ENCODE measurements around the gene APC2. TPM values are rescaled to one million over a fixed set of nuclear protein-coding genes. Genes with fewer than 3 reads are reported as not detected.
"Not testable (repeated sequence)": the region's sequence is repeated elsewhere in the genome, so short reads cannot be mapped to it uniquely, and the experiment has no call there.

Gene APC2
- total RNA-seq, 1 experiment from 2014 or later: not detected

DNA sequence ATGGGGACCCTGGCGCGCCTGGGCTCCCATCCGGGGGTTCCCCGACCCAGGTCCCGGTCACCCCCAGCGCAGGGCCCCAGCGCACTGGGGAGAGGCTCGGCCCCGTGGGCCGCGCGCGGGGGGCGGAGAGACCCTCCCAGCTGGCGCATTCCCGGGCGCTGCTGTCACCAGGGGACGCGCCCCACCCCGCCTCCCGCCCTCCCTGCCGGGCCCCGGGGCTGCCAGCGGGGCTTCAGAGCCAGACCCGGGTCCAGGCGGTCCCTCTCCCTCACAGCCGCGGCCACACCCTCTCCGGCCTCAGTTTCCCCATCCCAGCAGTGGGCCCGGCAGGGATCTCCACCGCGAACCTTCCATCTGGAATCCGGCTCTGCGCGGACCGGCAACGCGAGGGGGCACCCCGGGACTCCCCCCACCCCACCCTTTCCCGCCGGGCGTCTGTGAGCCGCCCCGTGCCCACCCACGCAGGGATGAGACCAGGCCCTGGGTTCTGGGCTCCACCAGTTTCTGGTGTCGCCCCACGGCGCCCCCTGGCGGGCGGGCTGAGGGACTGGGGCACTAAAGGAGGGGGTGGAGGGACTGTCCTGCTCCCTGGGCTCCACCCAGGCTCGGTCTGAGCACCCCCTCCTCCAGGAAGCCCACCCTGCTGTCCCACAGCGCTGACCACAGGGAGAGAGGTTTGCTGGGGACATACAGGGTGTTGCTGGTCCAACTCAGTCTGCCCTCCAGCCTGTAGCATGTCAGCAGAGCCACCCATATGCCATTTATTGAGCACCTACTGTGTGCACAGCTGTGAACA lies 63.8 kb downstream of the APC2 start:
- in situ Hi-C loops (cut with HindIII; ENCODE audit: low pct_unique_long_range_greater_than_20kb, low sequenced_read_pairs): no loop called here
- no peak for DNase-seq (ENCODE audit: low read depth)

DNA sequence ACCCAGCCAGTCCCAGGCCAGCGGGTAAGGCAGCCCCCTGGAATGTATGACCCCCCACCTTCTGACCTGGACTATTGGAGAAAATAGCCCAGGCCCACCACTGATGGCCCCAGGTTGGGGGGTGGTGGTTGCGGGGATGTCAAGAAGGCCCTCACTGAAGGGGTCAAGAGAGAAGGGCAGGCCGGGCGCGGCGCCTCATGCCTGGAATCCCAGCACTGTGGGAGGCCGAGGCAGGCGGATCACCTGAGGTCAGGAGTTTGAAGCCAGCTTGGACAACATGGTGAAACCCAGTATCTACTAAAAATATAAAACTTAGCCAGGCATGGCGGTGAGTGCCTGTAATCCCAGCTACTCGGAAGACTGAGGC lies 64.4 kb downstream of the APC2 start:
- DNase-seq (ENCODE audit: low read depth): no peak

DNA sequence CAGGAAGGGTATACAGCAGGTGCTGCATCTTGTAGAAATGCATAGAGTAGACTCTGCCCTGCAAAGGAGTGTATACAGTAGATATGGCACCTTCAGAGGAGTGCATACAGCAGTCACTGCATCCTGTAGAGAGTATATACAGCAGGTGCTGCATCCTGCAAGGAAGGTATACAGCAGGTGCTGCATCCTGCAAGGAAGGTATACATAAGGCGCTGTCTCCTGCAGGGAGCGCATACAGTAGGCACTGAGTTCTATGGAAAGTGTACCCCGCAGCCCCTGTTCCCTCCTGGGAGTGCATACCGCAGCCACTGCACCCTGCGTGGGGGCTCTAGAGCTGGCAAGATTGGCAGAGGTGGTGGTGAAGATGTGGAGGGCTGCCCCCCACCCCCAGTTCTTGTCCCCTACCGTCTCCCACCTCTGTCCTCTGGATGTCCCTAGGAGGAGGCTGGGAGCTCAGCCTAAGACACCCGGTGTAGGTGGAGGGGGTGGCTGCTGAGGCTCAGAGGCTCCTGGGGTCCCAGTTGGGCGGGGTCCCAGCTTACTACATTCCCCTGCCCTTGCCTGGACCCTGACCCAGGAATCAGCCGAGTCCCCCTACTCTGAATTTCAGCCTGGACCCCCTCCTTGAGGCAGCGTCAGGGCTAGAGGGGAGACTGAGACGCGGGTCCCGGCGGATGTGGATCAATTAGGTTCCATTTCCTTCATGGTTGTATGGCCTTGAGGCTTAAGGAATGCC lies 65.2 kb downstream of the APC2 start:
- DNase-seq (ENCODE audit: low read depth): no peak
- in situ Hi-C loops (cut with HindIII; ENCODE audit: low pct_unique_long_range_greater_than_20kb, low sequenced_read_pairs): no loop called here

More for the DNA sequence above, 64.4 kb downstream of the APC2 start:
- in situ Hi-C loops (cut with HindIII; ENCODE audit: low pct_unique_long_range_greater_than_20kb, low sequenced_read_pairs): no loop called here

DNA sequence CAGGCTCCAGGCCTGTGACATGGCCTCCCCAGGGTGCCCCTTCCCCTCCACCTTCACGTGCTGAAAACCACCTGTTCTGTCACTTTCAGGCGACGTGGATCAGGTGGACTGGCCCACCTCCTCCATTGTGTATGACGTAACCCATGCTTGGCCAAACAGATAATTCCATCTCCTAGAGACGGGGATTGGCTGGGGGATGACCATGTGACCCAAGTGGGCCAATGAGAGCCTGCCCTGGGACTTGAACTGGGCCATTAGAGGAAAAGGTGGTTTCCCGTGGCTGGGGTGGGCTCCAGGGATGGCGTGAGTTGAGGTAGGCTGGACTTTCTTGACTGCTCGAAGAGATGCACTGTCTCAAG lies 66.5 kb downstream of the APC2 start:
- in situ Hi-C loops (cut with HindIII; ENCODE audit: low pct_unique_long_range_greater_than_20kb, low sequenced_read_pairs): no loop called here
- no peak for DNase-seq (ENCODE audit: low read depth)

GRCh38 chr19:1518471-1518870 lies 68.5 kb downstream of the APC2 start:
- no peak for DNase-seq (ENCODE audit: low read depth)
- in situ Hi-C loops (cut with HindIII; ENCODE audit: low pct_unique_long_range_greater_than_20kb, low sequenced_read_pairs): no loop called here

DNA sequence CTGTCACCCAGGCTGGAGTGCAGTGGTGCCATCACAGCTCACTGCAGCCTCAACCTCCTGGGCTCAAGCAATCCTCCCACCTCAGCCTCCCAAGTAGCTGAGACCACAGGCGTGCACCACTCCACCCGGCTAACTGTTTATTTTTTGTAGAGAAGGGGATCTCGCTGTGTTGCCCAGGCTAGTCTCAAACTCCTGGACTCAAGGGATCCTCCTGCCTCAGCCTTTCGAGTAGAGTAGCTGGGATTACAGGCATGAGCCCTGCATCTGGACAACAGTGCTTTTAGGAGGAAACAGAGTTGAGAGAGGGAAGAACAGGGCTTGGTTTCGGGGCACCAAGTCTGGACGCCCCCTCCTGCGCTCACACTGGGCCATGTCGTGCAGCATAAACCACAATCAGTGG lies 69.9 kb downstream of the APC2 start:
- DNase-seq (ENCODE audit: low read depth); in situ Hi-C loops (cut with HindIII; ENCODE audit: low pct_unique_long_range_greater_than_20kb, low sequenced_read_pairs): not testable (repeated sequence)

DNA sequence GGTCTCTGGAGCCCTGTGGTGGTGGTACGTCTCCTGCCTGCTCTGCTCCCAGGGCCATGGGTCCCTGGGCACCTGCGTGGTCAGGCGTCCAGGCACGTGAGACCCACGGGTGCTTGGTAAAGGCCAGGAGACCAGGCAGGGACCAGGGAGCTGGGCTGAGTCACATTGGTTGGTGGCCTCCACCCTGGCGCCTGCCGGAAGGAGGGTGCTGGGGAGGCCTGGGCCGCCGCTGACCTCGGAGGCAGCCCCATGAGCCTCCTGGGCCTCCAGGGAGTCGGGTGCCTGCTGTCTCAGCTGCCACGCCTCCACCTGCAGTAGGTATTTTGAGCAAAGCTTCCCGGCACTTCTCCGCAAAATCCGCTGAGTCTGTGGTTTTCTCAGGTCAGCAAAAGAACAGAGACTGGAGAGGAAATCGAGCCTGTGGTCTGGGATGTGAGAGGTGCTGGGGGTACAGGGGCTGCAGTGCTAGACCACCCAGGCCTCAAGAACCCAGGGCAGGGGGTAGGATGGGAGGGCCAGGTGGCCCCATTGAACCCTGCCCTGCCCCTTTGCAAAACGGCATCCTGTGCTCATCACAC lies 70.4 kb downstream of the APC2 start:
- no peak for DNase-seq (ENCODE audit: low read depth)
- in situ Hi-C loops (cut with HindIII; ENCODE audit: low pct_unique_long_range_greater_than_20kb, low sequenced_read_pairs): no loop called here

DNA sequence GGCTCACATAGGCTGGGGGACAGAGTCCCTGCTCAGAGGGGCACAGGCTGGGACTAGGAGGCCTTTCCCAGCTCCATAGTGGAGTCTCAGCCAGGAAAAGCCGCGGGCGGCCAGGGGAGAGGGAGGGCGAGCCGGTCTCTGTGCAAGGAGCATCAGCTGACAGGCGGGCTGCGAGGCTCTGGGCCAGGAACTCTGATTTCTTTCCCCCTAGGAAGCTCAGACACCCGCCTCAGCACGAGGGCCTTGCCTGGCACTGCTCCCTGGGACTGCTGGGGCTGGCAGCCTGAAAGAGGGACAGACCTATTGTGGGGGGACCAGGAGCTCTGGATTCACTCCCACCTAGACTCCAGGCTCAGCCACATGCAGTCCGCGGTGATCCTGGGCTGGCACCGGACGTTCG lies 71.7 kb downstream of the APC2 start:
- no peak for DNase-seq (ENCODE audit: low read depth)
- in situ Hi-C loops (cut with HindIII; ENCODE audit: low pct_unique_long_range_greater_than_20kb, low sequenced_read_pairs): no loop called here

GRCh38 chr19:1522061-1522460 lies 72.1 kb downstream of the APC2 start:
- no peak for DNase-seq (ENCODE audit: low read depth)
- in situ Hi-C loops (cut with HindIII; ENCODE audit: low pct_unique_long_range_greater_than_20kb, low sequenced_read_pairs): no loop called here

DNA sequence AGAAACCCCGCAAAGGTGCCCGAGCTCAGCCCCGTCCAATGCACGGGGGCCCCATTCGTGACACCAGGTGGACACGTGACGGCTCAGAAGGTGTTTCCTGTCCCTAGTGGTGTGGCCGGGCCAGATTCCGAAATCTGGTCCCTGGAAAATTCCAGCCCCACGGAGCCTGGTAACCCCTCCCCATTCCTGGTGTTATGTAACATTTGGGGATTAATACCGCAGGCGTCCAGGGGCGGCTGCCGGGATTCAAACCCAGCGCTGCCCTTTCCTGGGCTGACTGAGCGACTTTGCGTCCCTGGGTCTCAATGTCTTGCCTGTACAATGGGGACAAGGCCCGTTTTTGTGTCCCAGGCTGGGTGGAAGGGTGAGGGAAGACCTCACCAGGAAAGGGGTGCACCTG lies 72.9 kb downstream of the APC2 start:
- DNase-seq (ENCODE audit: low read depth): no peak
- in situ Hi-C loops (cut with HindIII; ENCODE audit: low pct_unique_long_range_greater_than_20kb, low sequenced_read_pairs): no loop called here

Other genes starting within 250 kb of the APC2 start
- gene STK11, start 244.3 kb upstream of the APC2 start, total RNA-seq (2014; rRNA removed; shearing (Covaris generic); ENCODE audit: low replicate concordance): 74.2 and 78.3 TPM in 2 replicates
- gene CBARP, start 212.1 kb upstream of the APC2 start, total RNA-seq (2014; rRNA removed; shearing (Covaris generic); ENCODE audit: low replicate concordance): 0.24 and 1.9 TPM in 2 replicates
- 17.9 and 24.9 TPM in 2 replicates for gene ATP5F1D, start 208.4 kb upstream of the APC2 start, total RNA-seq (2014; rRNA removed; shearing (Covaris generic); ENCODE audit: low replicate concordance)
- gene MIDN, start 201.5 kb upstream of the APC2 start, total RNA-seq (2014; rRNA removed; shearing (Covaris generic); ENCODE audit: low replicate concordance): 5.8 and 7.6 TPM in 2 replicates
- gene CIRBP, start 180.8 kb upstream of the APC2 start, total RNA-seq (2014; rRNA removed; shearing (Covaris generic); ENCODE audit: low replicate concordance): 51.1 and 84.1 TPM in 2 replicates
- gene FAM174C, start 174.6 kb upstream of the APC2 start, total RNA-seq (2014; rRNA removed; shearing (Covaris generic); ENCODE audit: low replicate concordance): 24.8 and 29.5 TPM in 2 replicates
- gene EFNA2, start 164.2 kb upstream of the APC2 start, total RNA-seq (2014; rRNA removed; shearing (Covaris generic); ENCODE audit: low replicate concordance): not detected in 2 replicates
- 43.2 and 58.6 TPM in 2 replicates for gene NDUFS7, start 66.2 kb upstream of the APC2 start, total RNA-seq (2014; rRNA removed; shearing (Covaris generic); ENCODE audit: low replicate concordance)
- gene GAMT, start 48.6 kb upstream of the APC2 start, total RNA-seq (2014; rRNA removed; shearing (Covaris generic); ENCODE audit: low replicate concordance): 25.5 and 68.1 TPM in 2 replicates
- gene DAZAP1, start 42.5 kb upstream of the APC2 start, total RNA-seq (2014; rRNA removed; shearing (Covaris generic); ENCODE audit: low replicate concordance): 80.1 and 97.4 TPM in 2 replicates
- 347 and 450 TPM in 2 replicates for gene RPS15, start 11.7 kb upstream of the APC2 start, total RNA-seq (2014; rRNA removed; shearing (Covaris generic); ENCODE audit: low replicate concordance)
- gene C19orf25, start 29.1 kb downstream of the APC2 start, total RNA-seq (2014; rRNA removed; shearing (Covaris generic); ENCODE audit: low replicate concordance): 28.0 and 29.1 TPM in 2 replicates
- gene PCSK4, start 40.2 kb downstream of the APC2 start, total RNA-seq (2014; rRNA removed; shearing (Covaris generic); ENCODE audit: low replicate concordance): 2.1 and 3.0 TPM in 2 replicates
- 4.1 and 7.4 TPM in 2 replicates for gene REEP6, start 41.1 kb downstream of the APC2 start, total RNA-seq (2014; rRNA removed; shearing (Covaris generic); ENCODE audit: low replicate concordance)
- gene ADAMTSL5, start 62.9 kb downstream of the APC2 start, total RNA-seq (2014; rRNA removed; shearing (Covaris generic); ENCODE audit: low replicate concordance): not detected in 2 replicates
- gene PLK5, start 74.0 kb downstream of the APC2 start, total RNA-seq (2014; rRNA removed; shearing (Covaris generic); ENCODE audit: low replicate concordance): not detected in 2 replicates
- 60.3 and 67.4 TPM in 2 replicates for gene MEX3D, start 118.2 kb downstream of the APC2 start, total RNA-seq (2014; rRNA removed; shearing (Covaris generic); ENCODE audit: low replicate concordance)
- 65.2 and 100 TPM in 2 replicates for gene MBD3, start 142.7 kb downstream of the APC2 start, total RNA-seq (2014; rRNA removed; shearing (Covaris generic); ENCODE audit: low replicate concordance)
- 97.2 and 105 TPM in 2 replicates for gene UQCR11, start 155.3 kb downstream of the APC2 start, total RNA-seq (2014; rRNA removed; shearing (Covaris generic); ENCODE audit: low replicate concordance)
- 40.2 and 65.0 TPM in 2 replicates for gene TCF3, start 202.5 kb downstream of the APC2 start, total RNA-seq (2014; rRNA removed; shearing (Covaris generic); ENCODE audit: low replicate concordance)

Data from Caki2 (cell line).